Thyroid gland (tissue), 4 donors: Measurements from ENCODE around the gene OR52W1. TPM values are rescaled to one million over a fixed set of nuclear protein-coding genes. Genes with fewer than 3 reads are reported as not detected.

ENCODE experiments used
- DNase-seq, 2 donors: peaks; one replicate each; pipeline ENCODE4 v3.0.0-alpha.2; 2019
- H3K27ac ChIP-seq, 3 donors: fragments of 200-600 bp; sonication (generic); 1 replicate in 2 of 3; 2 replicates in 1 of 3; pipeline ENCODE4 v1.5.1; 2016 to 2019; ENCODE audit warnings: mild to moderate bottlenecking in 1 of 3, moderate library complexity in 1 of 3
- H3K27me3 ChIP-seq: fragments of 200-600 bp; sonication (generic); one replicate; pipeline ENCODE4 v1.5.1; 2019
- H3K36me3 ChIP-seq, 2 donors: fragments of 200-600 bp; sonication (generic); one replicate each; pipeline ENCODE4 v1.5.1; 2016 to 2019
- H3K4me1 ChIP-seq, 2 donors: fragments of 200-600 bp; sonication (generic); one replicate each; pipeline ENCODE4 v1.5.1; 2017 to 2019
- H3K4me3 ChIP-seq, 3 donors: fragments of 200-600 bp; sonication (generic); replicated peaks in 1 of 3; 1 replicate in 2 of 3; 2 replicates in 1 of 3; pipeline ENCODE4 v1.5.1; 2016; ENCODE audit warnings: mild to moderate bottlenecking in 1 of 3
- H3K9me3 ChIP-seq: fragments of 200-600 bp; sonication (generic); one replicate; pipeline ENCODE4 v1.5.1; 2017
- POLR2A ChIP-seq, 2 donors: fragments of 450-650 bp; IDR thresholded peaks; one replicate each; pipeline ENCODE4 v1.6.1; 2017; ENCODE audit warnings: antibody characterized with exemption in 2 of 2, mild to moderate bottlenecking in 2 of 2, moderate library complexity in 1 of 2
- WGBS, 2 donors: methylation state at CpG; one replicate each; pipeline ENCODE4 v1.1.5; 2017; 5-methylcytosine and 5-hydroxymethylcytosine counted together
- intact Hi-C: fragments of 100-400 bp; cut with DNase I; formaldehyde crosslinking; loops from one replicate; pipeline ENCODE4 v1.15.1; 2023
- total RNA-seq, 4 donors: library from RNA; depleted of rRNA; stranded (reverse); fragments of >200 nt; gene quantifications; one replicate each; pipeline ENCODE4 v1.2.3, GENCODE V29; 2016
- TF ChIP-seq, protein P1 (sequence below), 6 experiments: fragments of 200-600 bp in 3 of 6; fragments of 450-650 bp in 3 of 6; sonication (generic) in 3 of 6; IDR thresholded peaks; one replicate each; pipeline ENCODE4 v1.5.1; 2016 to 2019; ENCODE audit warnings: antibody characterized with exemption in 6 of 6, mild to moderate bottlenecking in 2 of 6, inconsistent platforms in 1 of 6, moderate library complexity in 1 of 6

The OR52W1 gene
- total RNA-seq, 4 donors from 2014 or later = not detected

- 33 to 51% methylated on average over 2 of the region's 2 CpGs for WGBS, 2 donors
- Histone ChIP-seq H3K27ac (no peak overlapping the region), H3K36me3 (no peaks in the 10 kb centered on the region), H3K9me3 (no peaks in the 10 kb centered on the region), H3K27me3 (no peaks in the 10 kb centered on the region), H3K4me1 (no peaks in the 10 kb centered on the region), H3K4me3 (no peak overlapping the region)
- DNase-seq = no peak
- intact Hi-C loops = no loop called here
- no peak for TF ChIP-seq POLR2A (IDR thresholded peaks at IDR 0.05)
- TF ChIP-seq, protein P1, sequence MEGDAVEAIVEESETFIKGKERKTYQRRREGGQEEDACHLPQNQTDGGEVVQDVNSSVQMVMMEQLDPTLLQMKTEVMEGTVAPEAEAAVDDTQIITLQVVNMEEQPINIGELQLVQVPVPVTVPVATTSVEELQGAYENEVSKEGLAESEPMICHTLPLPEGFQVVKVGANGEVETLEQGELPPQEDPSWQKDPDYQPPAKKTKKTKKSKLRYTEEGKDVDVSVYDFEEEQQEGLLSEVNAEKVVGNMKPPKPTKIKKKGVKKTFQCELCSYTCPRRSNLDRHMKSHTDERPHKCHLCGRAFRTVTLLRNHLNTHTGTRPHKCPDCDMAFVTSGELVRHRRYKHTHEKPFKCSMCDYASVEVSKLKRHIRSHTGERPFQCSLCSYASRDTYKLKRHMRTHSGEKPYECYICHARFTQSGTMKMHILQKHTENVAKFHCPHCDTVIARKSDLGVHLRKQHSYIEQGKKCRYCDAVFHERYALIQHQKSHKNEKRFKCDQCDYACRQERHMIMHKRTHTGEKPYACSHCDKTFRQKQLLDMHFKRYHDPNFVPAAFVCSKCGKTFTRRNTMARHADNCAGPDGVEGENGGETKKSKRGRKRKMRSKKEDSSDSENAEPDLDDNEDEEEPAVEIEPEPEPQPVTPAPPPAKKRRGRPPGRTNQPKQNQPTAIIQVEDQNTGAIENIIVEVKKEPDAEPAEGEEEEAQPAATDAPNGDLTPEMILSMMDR (IDR thresholded peaks at IDR 0.05) = no peak
These were observed 23.6 kb upstream of the OR52W1 start for GRCh38 chr11:6175440-6175839.

DNA sequence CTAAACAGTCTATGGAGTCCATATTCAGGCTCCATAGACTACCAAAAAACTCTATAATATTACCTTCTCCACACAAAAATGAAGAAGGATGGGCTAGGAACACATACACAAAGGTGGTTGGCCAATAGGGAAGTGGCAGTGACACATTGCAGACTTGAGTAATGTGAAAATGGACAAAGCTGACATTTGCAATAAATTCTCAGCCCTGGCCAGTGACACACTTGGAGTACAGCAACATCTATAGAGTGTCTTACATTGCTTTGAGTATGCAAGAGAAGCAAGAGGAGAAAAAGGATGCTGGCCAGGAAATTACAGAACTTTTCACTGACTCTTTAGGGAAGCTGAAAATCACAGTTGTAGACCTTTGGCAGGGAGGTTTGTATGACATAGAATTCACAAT, 7.3 kb upstream of the OR52W1 start:
- Histone ChIP-seq H3K27ac (no peak overlapping the region), H3K4me3 (no peak overlapping the region), H3K4me1 (no peaks in the 10 kb centered on the region), H3K27me3 (no peaks in the 10 kb centered on the region), H3K9me3 (no peaks in the 10 kb centered on the region), H3K36me3 (no peaks in the 10 kb centered on the region)
- DNase-seq = no peak
- no peak for TF ChIP-seq POLR2A (IDR thresholded peaks at IDR 0.05)
- TF ChIP-seq, protein P1 (IDR thresholded peaks at IDR 0.05) = no peak
- intact Hi-C loops = no loop called here

- intact Hi-C loops = no loop called here
These were observed 4.9 kb upstream of the OR52W1 start for GRCh38 chr11:6194065-6194581.

DNA sequence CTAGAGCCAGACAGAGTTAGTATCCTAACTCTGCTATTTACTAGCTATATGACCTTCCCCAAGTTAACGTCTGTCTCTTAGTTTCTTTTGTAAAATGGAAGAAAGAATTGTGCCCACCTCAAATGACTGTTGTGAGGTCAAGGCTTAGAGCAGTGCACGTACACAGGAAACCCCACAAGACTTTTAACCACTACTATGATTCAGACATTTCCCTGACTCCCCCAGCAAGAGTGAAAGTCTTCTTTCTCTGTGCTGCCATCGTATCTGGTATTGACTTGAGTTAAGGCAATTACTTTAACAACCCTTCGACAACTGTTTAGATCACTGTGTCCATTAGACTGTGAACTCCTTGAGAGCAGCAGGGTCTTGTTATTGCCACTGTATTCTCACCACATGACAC, 2.6 kb upstream of the OR52W1 start:
- WGBS, 2 donors = 48 to 55% methylated on average over 4 of the region's 4 CpGs
- intact Hi-C loops = no loop called here
- Histone ChIP-seq H3K9me3 (no peaks in the 10 kb centered on the region), H3K36me3 (no peaks in the 10 kb centered on the region), H3K27ac (no peak overlapping the region), H3K4me3 (no peak overlapping the region), H3K4me1 (no peaks in the 10 kb centered on the region), H3K27me3 (no peaks in the 10 kb centered on the region)
- TF ChIP-seq POLR2A (IDR thresholded peaks at IDR 0.05) = no peak
- TF ChIP-seq, protein P1 (IDR thresholded peaks at IDR 0.05) = no peak
- no peak for DNase-seq

More at GRCh38 chr11:6194065-6194581, 4.9 kb upstream of the OR52W1 start:
- Histone ChIP-seq H3K27ac (no peak overlapping the region), H3K4me3 (no peak overlapping the region), H3K4me1 (no peaks in the 10 kb centered on the region), H3K36me3 (no peaks in the 10 kb centered on the region), H3K27me3 (no peaks in the 10 kb centered on the region), H3K9me3 (no peaks in the 10 kb centered on the region)
- no peak for DNase-seq
- TF ChIP-seq POLR2A (IDR thresholded peaks at IDR 0.05) = no peak
- TF ChIP-seq, protein P1 (IDR thresholded peaks at IDR 0.05) = no peak
- WGBS, 2 donors = 62 to 75% methylated on average over 1 of the region's 1 CpG

DNA sequence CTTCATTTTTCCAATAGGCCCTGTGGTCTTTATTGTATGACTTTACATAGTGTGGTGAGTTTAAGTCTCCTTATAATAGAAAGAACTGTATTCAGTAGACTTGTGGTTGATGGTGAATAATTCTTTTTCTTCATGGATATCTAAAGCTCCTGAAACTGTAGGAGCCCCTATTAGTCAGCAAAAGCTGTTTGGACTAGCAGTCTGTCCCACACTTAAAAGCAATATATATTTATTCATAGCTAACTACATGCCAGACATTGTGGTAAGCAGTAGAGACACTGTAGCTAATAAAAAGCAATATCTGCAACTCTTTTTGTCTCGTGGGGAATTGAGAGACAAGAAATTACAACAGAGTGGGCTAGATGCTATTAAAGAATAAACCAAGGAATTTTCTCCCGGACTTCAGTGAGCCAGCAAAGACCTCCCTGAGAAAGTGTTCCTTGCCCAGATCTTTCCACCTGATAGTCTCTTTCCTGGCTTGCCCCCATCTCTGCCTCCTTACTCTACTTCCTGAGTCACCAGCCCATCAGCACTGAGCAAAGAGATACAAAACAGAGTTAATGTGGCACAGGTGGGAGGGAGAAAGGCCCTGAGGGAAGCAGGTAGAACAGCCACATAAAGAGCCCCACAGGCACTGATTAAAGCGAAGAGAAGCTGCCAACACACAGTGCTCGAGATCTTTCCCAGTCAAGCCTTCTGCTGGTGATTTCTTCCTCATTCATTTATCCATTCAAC, 1.4 kb upstream of the OR52W1 start:
- Histone ChIP-seq H3K4me1 (no peaks in the 10 kb centered on the region), H3K4me3 (no peak overlapping the region), H3K27me3 (no peaks in the 10 kb centered on the region), H3K9me3 (no peaks in the 10 kb centered on the region), H3K27ac (no peak overlapping the region), H3K36me3 (no peaks in the 10 kb centered on the region)
- 80 to 82% methylated on average over 4 of the region's 4 CpGs for WGBS, 2 donors
- TF ChIP-seq, protein P1 (IDR thresholded peaks at IDR 0.05) = no peak
- no peak for TF ChIP-seq POLR2A (IDR thresholded peaks at IDR 0.05)
- intact Hi-C loops = no loop called here
- DNase-seq = no peak
